HepG2 (cell line): Measurements from ENCODE around the gene CECR2. TPM values are rescaled to one million over a fixed set of nuclear protein-coding genes. Genes with fewer than 3 reads are reported as not detected.

Experiments
- ATAC-seq: fragments of 200-7000 bp; cut with Tn5 transposase; 3 replicates; pipeline ENCODE4 v1.9.1; 2020; ENCODE audit warnings: mild to moderate bottlenecking, moderate library complexity
- BruUV-seq: library from RNA; stranded (reverse); fragments of 400-500 nt; replicated peaks from 2 replicates; lab custom pipeline; 2021; lab: Mats Ljungman, UMichigan
- CTCF ChIA-PET: fragments of 300-600 bp; formaldehyde crosslinking; extraction: SDS; loops from one replicate; lab custom pipeline; 2021; ENCODE audit warnings: low total read pairs, inconsistent platforms, low intra/inter-chr PET ratio; lab: Yijun Ruan, JAX
- POLR2A ChIA-PET: fragments of 350-600 bp; sonication (Branson Sonifier 250); formaldehyde crosslinking; loops from one replicate; lab custom pipeline; 2020; ENCODE audit warnings: antibody characterized with exemption, inconsistent platforms; lab: Yijun Ruan, JAX
- DNase-seq: peaks from one replicate; pipeline ENCODE4 v3.0.0-alpha.2; 2015; ENCODE audit warnings: low spot score
- FAIRE-seq: peaks from 3 replicates; lab custom pipeline; 2011; peaks lifted over from hg19 to GRCh38; lab: Jason Lieb, UNC
- H2AFZ ChIP-seq: one replicate; pipeline ENCODE4 v1.6.1; 2011; ENCODE audit warnings: low read length, inconsistent platforms
- H3K27ac ChIP-seq: fragments of 300-600 bp; 3 replicates; pipeline ENCODE4 v1.8.0; 2011; ENCODE audit warnings: mixed run types, mild to moderate bottlenecking, mixed read lengths, low read length, inconsistent platforms; ENCODE audit not compliant: insufficient read depth; ENCODE audit errors: extremely low read length
- H3K27me3 ChIP-seq, 2 experiments: fragments of 200-600 bp in 1 of 2; 2 replicates in 1 of 2; 3 replicates in 1 of 2; pipeline versions ENCODE4 v1.6.0 to v1.8.0; 2011; ENCODE audit warnings: low read length in 2 of 2, mild to moderate bottlenecking in 2 of 2, moderate library complexity in 2 of 2, inconsistent platforms in 1 of 2; ENCODE audit not compliant: insufficient read depth in 2 of 2, control insufficient read depth in 1 of 2
- H3K36me3 ChIP-seq, 2 experiments: fragments of 200-600 bp in 1 of 2; replicated peaks in 1 of 2; 2 replicates in 1 of 2; 3 replicates in 1 of 2; pipeline versions ENCODE4 v1.5.1 to v1.8.0; 2011; ENCODE audit warnings: low read length in 2 of 2, inconsistent platforms in 1 of 2; ENCODE audit not compliant: insufficient read depth in 2 of 2, control insufficient read depth in 1 of 2
- H3K4me1 ChIP-seq: 2 replicates; pipeline ENCODE4 v1.5.1; 2012; ENCODE audit warnings: low read length, inconsistent platforms; ENCODE audit not compliant: insufficient read depth
- H3K4me2 ChIP-seq: 2 replicates; pipeline ENCODE4 v1.6.0; 2011; ENCODE audit warnings: low read depth, low read length, inconsistent platforms
- H3K4me3 ChIP-seq, 3 experiments: fragments of 200-600 bp in 1 of 3; sonication (generic), shearing (Covaris generic) in 1 of 3; replicated peaks in 1 of 3; 2 replicates each; pipeline ENCODE4 v1.5.1; 2011 to 2016; ENCODE audit warnings: low read length in 3 of 3, inconsistent platforms in 2 of 3, low read depth in 2 of 3, mild to moderate bottlenecking in 2 of 3, control low read depth in 1 of 3, mixed read lengths in 1 of 3; ENCODE audit not compliant: insufficient read depth in 1 of 3
- H3K79me2 ChIP-seq: one replicate; pipeline ENCODE4 v1.6.1; 2011; ENCODE audit warnings: low read length, inconsistent platforms; ENCODE audit not compliant: insufficient read depth
- H3K9ac ChIP-seq: 2 replicates; pipeline ENCODE4 v1.6.0; 2011; ENCODE audit warnings: mild to moderate bottlenecking, low read depth, low read length, inconsistent platforms; ENCODE audit not compliant: insufficient read depth
- H3K9me3 ChIP-seq: 2 replicates; pipeline ENCODE4 v1.5.1; 2012; ENCODE audit warnings: mild to moderate bottlenecking, low read length
- H4K20me1 ChIP-seq: 2 replicates; pipeline ENCODE4 v1.6.0; 2011; ENCODE audit warnings: inconsistent platforms, mild to moderate bottlenecking, low read length, moderate library complexity; ENCODE audit not compliant: insufficient read depth
- AHDC1 ChIP-seq: sonication (generic); formaldehyde crosslinking; IDR thresholded peaks from 2 replicates; pipeline ENCODE4 v1.5.1; 2020; ENCODE audit warnings: mild to moderate bottlenecking, missing genetic modification reagents, borderline replicate concordance
- ELK4 ChIP-seq: sonication (generic); formaldehyde crosslinking; IDR thresholded peaks from 2 replicates; pipeline ENCODE4 v1.9.0; 2021; ENCODE audit warnings: missing genetic modification reagents, borderline replicate concordance
- KDM5B ChIP-seq: sonication (generic); formaldehyde crosslinking; IDR thresholded peaks from 2 replicates; pipeline ENCODE4 v1.4.0; 2020; ENCODE audit warnings: missing genetic modification reagents, mild to moderate bottlenecking, borderline replicate concordance
- MXD4 ChIP-seq: IDR thresholded peaks from 2 replicates; pipeline ENCODE4 v1.6.1; 2016; ENCODE audit warnings: mild to moderate bottlenecking, missing biosample characterization, missing genetic modification reagents
- ZNF281 ChIP-seq: sonication (generic); formaldehyde crosslinking; IDR thresholded peaks from 2 replicates; pipeline ENCODE4 v1.4.0; 2020; ENCODE audit warnings: missing genetic modification reagents, borderline replicate concordance
- ZNF44 ChIP-seq: sonication (generic); formaldehyde crosslinking; IDR thresholded peaks from 2 replicates; pipeline ENCODE4 v1.5.1; 2020; ENCODE audit warnings: mild to moderate bottlenecking, missing genetic modification reagents
- ZNF574 ChIP-seq: sonication (generic); formaldehyde crosslinking; IDR thresholded peaks from 2 replicates; pipeline ENCODE4 v1.4.0; 2020; ENCODE audit warnings: missing genetic modification reagents
- WGBS: methylation state at CpG from one replicate; pipeline ENCODE4 v1.1.6; 2017; ENCODE audit warnings: low lambda C conversion rate; 5-methylcytosine and 5-hydroxymethylcytosine counted together
- in situ Hi-C: cut with HindIII; loops from 2 replicates; pipeline ENCODE4 v1.10.0; 2017; ENCODE audit warnings: low pct_unique_long_range_greater_than_20kb; ENCODE audit not compliant: extremely low pct_ligation_motif_present
- intact Hi-C: fragments of 100-400 bp; cut with micrococcal nuclease; formaldehyde crosslinking; loops from one replicate; pipeline ENCODE4 v1.10.0; 2022; ENCODE audit not compliant: unreplicated experiment
- polyA plus RNA-seq, 8 experiments: library from polyadenylated mRNA; depleted of rRNA in 3 of 8; stranded (reverse) in 7 of 8; unstranded in 1 of 8; fragments of >200 nt; fragmentation: Illumina TruSeq in 4 of 8; extraction: Trizol in 4 of 8; gene quantifications; 2 replicates each; pipeline versions ENCODE4 v1.2.1 to v1.2.3, GENCODE V29; 2011 to 2016; ENCODE audit warnings: low read depth in 4 of 8, missing spikeins in 1 of 8, mixed read lengths in 1 of 8; ENCODE audit not compliant: insufficient read depth in 1 of 8
- total RNA-seq, 5 experiments: library from RNA; depleted of rRNA; stranded (reverse); fragments of >200 nt; fragmentation: Illumina TruSeq; extraction: Trizol; gene quantifications; 2 replicates each; pipeline ENCODE4 v1.2.3, GENCODE V29; 2016; ENCODE audit warnings: low read depth in 1 of 5

CECR2 gene
- total and polyA plus RNA-seq, 2 of the 13 experiments (the other 11 are each of a cell fraction or from before 2014, with no cell fraction given), result not detected

GRCh38 chr22:17575681-17576080 lies 206.4 kb downstream of the CECR2 start:
- no TSS peak for BruUV-seq
- POLR2A ChIA-PET, result no interaction called here
- Histone ChIP-seq H3K36me3 (no peaks in the 10 kb centered on the region), H3K4me3 (no peak overlapping the region), H3K27ac (no peak overlapping the region), H4K20me1 (no peaks in the 10 kb centered on the region), H3K9me3 (no peaks in the 10 kb centered on the region), H3K4me2 (no peak overlapping the region), H3K9ac (no peak overlapping the region), H3K4me1 (peaks cover 38% of the 10 kb centered on the region), H3K79me2 (no peaks in the 10 kb centered on the region), H2AFZ (no peak overlapping the region), H3K27me3 (peaks cover 0 to 5% of the 10 kb centered on the region in 2 experiments; a peak in 1 of 5 replicates)
- TF ChIP-seq AHDC1 (CRISPR knock-in tag) (no peak), ZNF44 (CRISPR knock-in tag) (no peak), ZNF281 (CRISPR knock-in tag) (no peak), ZNF574 (CRISPR knock-in tag) (no peak), MXD4 (no peak), KDM5B (CRISPR knock-in tag) (no peak), ELK4 (CRISPR knock-in tag) (no peak)
- WGBS, result 57% methylated on average over 4 of the region's 4 CpGs
- intact Hi-C loops, result no loop called here
- CTCF ChIA-PET, result no interaction called here
- DNase-seq (no peak), ATAC-seq (no peak), FAIRE-seq (no peak)
- in situ Hi-C loops, result no loop called here
